Liver (tissue), 9 donors: ENCODE measurements around the gene VSTM2L. TPM values are rescaled to one million over a fixed set of nuclear protein-coding genes. Genes with fewer than 3 reads are reported as not detected.

Experiments
- DNase-seq: peaks from one replicate; pipeline ENCODE4 v3.0.0-alpha.2; 2017; ENCODE audit warnings: low spot score
- H3K27ac ChIP-seq, 2 donors: one replicate each; pipeline ENCODE4 v1.7.0; 2013; ENCODE audit warnings: inconsistent platforms in 2 of 2, low read length in 2 of 2, control low read depth in 1 of 2, low read depth in 1 of 2, mild to moderate bottlenecking in 1 of 2
- H3K27me3 ChIP-seq, 4 donors: one replicate each; pipeline versions ENCODE4 v1.6.1 to v1.7.0; 2013; ENCODE audit warnings: low read length in 3 of 4, inconsistent platforms in 1 of 4, mild to moderate bottlenecking in 1 of 4, moderate library complexity in 1 of 4; ENCODE audit not compliant: control insufficient read depth in 4 of 4, insufficient read depth in 4 of 4
- H3K36me3 ChIP-seq, 4 donors: one replicate each; pipeline versions ENCODE4 v1.6.1 to v1.7.0; 2013; ENCODE audit warnings: low read length in 3 of 4, mild to moderate bottlenecking in 3 of 4, low read depth in 1 of 4, moderate library complexity in 1 of 4; ENCODE audit not compliant: control insufficient read depth in 4 of 4, insufficient read depth in 3 of 4
- H3K4me1 ChIP-seq, 4 donors: one replicate each; pipeline versions ENCODE4 v1.6.1 to v1.7.0; 2013; ENCODE audit warnings: low read length in 3 of 4, mild to moderate bottlenecking in 3 of 4, moderate library complexity in 1 of 4; ENCODE audit not compliant: control insufficient read depth in 4 of 4, insufficient read depth in 4 of 4
- H3K4me3 ChIP-seq, 3 donors: one replicate each; pipeline versions ENCODE4 v1.6.1 to v1.7.0; 2013; ENCODE audit warnings: low read length in 3 of 3, control low read depth in 1 of 3, low read depth in 1 of 3, mild to moderate bottlenecking in 1 of 3
- H3K9ac ChIP-seq, 2 donors: one replicate each; pipeline ENCODE4 v1.7.0; 2013; ENCODE audit warnings: low read length in 2 of 2, mild to moderate bottlenecking in 2 of 2, moderate library complexity in 2 of 2, control low read depth in 1 of 2, low read depth in 1 of 2
- H3K9me3 ChIP-seq, 4 donors: one replicate each; pipeline versions ENCODE4 v1.6.1 to v1.7.0; 2013; ENCODE audit warnings: low read length in 3 of 4; ENCODE audit not compliant: control insufficient read depth in 4 of 4
- ATF3 ChIP-seq: IDR thresholded peaks from 2 replicates; pipeline ENCODE4 v1.6.1; 2016; ENCODE audit warnings: antibody characterized with exemption
- CTCF ChIP-seq: fragments of 150-350 bp; IDR thresholded peaks from 2 replicates; pipeline ENCODE4 v1.5.1; 2017; ENCODE audit warnings: improper control_type of control experiment, low read depth, low read length; ENCODE audit not compliant: missing input control
- EGR1 ChIP-seq, 2 donors: IDR thresholded peaks; 2 replicates each; pipeline ENCODE4 v1.6.1; 2016 to 2018; ENCODE audit warnings: antibody characterized with exemption in 2 of 2, low read depth in 2 of 2
- FOXA1 ChIP-seq: IDR thresholded peaks from 2 replicates; pipeline ENCODE4 v1.6.1; 2016; ENCODE audit warnings: antibody characterized with exemption
- FOXA2 ChIP-seq: IDR thresholded peaks from 2 replicates; pipeline ENCODE4 v1.6.1; 2016; ENCODE audit warnings: antibody characterized with exemption
- GABPA ChIP-seq, 2 donors: IDR thresholded peaks in 1 of 2; conservative IDR thresholded peaks in 1 of 2; 2 replicates each; pipeline ENCODE4 v1.6.1; 2016; ENCODE audit warnings: antibody characterized with exemption in 2 of 2, mild to moderate bottlenecking in 1 of 2, moderate library complexity in 1 of 2
- HNF4A ChIP-seq, 2 donors: conservative IDR thresholded peaks; 2 replicates each; pipeline ENCODE4 v1.6.1; 2016; ENCODE audit warnings: antibody characterized with exemption in 2 of 2, mild to moderate bottlenecking in 2 of 2
- HNF4G ChIP-seq: IDR thresholded peaks from 2 replicates; pipeline ENCODE4 v1.6.1; 2016; ENCODE audit warnings: antibody characterized with exemption
- JUND ChIP-seq, 2 donors: IDR thresholded peaks; 2 replicates each; pipeline ENCODE4 v1.6.1; 2016; ENCODE audit warnings: antibody characterized with exemption in 2 of 2
- MAX ChIP-seq: IDR thresholded peaks from 2 replicates; pipeline ENCODE4 v1.6.1; 2016; ENCODE audit warnings: antibody characterized with exemption
- NR2F2 ChIP-seq: IDR thresholded peaks from 2 replicates; pipeline ENCODE4 v1.6.1; 2016; ENCODE audit warnings: antibody characterized with exemption
- RAD21 ChIP-seq, 2 donors: IDR thresholded peaks; 2 replicates each; pipeline ENCODE4 v1.6.1; 2016; ENCODE audit warnings: antibody characterized with exemption in 2 of 2, mild to moderate bottlenecking in 2 of 2
- REST ChIP-seq: IDR thresholded peaks from 2 replicates; pipeline ENCODE4 v1.6.1; 2016; ENCODE audit warnings: antibody characterized with exemption, mild to moderate bottlenecking
- RXRA ChIP-seq, 2 donors: IDR thresholded peaks; 2 replicates each; pipeline ENCODE4 v1.6.1; 2017 to 2018; ENCODE audit warnings: antibody characterized with exemption in 2 of 2, mild to moderate bottlenecking in 1 of 2
- SP1 ChIP-seq: IDR thresholded peaks from 2 replicates; pipeline ENCODE4 v1.6.1; 2018; ENCODE audit warnings: antibody characterized with exemption, mild to moderate bottlenecking
- TAF1 ChIP-seq: conservative IDR thresholded peaks from 2 replicates; pipeline ENCODE4 v1.6.1; 2016; ENCODE audit warnings: antibody characterized with exemption, mild to moderate bottlenecking
- YY1 ChIP-seq: IDR thresholded peaks from 2 replicates; pipeline ENCODE4 v1.6.1; 2016; ENCODE audit warnings: antibody characterized with exemption, mild to moderate bottlenecking
- ZBTB33 ChIP-seq: IDR thresholded peaks from 2 replicates; pipeline ENCODE4 v1.6.1; 2016; ENCODE audit warnings: antibody characterized with exemption
- WGBS: extraction: QIAGEN DNeasy Blood & Tissue Kit; methylation state at CpG from one replicate; pipeline ENCODE4 v1.1.7; 2013; 5-methylcytosine and 5-hydroxymethylcytosine counted together
- polyA plus RNA-seq, 2 donors: library from polyadenylated mRNA; stranded (reverse) in 1 of 2; unstranded in 1 of 2; fragments of 200-250 nt in 1 of 2; fragments of >200 nt in 1 of 2; fragmentation: Nextera tagmentation in 1 of 2; extraction: Ambion mirVana in 1 of 2; gene quantifications; one replicate each; pipeline versions ENCODE4 v1.2.1 to v1.2.3, GENCODE V29; 2013 to 2015
- total RNA-seq, 2 donors: library from RNA; depleted of rRNA; stranded (reverse); fragments of >200 nt; gene quantifications; one replicate each; pipeline ENCODE4 v1.2.3, GENCODE V29; 2014
- donor health status: healthy.
- donor health status: healthy.
- donor health status: healthy.
- donor health status: healthy.
- donor health status: healthy.

VSTM2L gene
- total and polyA plus RNA-seq, 4 donors: 0.31 to 0.79 (median 0.56) TPM

GRCh38 chr20:37936451-37936850 is 33.5 kb downstream of the VSTM2L start:
- Histone ChIP-seq H3K36me3 (no peaks in the 10 kb centered on the region), H3K27me3 (no peaks in the 10 kb centered on the region), H3K9me3 (no peaks in the 10 kb centered on the region), H3K27ac (no peak overlapping the region), H3K9ac (no peak overlapping the region), H3K4me1 (peaks cover 0 to 2% (median 0%) of the 10 kb centered on the region in 4 donors), H3K4me3 (no peak overlapping the region)
- no peak for DNase-seq
- WGBS: 95% methylated on average over 8 of the region's 8 CpGs
- TF ChIP-seq NR2F2 (no peak), RXRA (IDR thresholded peaks at IDR 0.05) (no peak), ATF3 (no peak), EGR1 (IDR thresholded peaks at IDR 0.05; ENCODE audit: low read depth in 2 of 2) (no peak), JUND (IDR thresholded peaks at IDR 0.05) (no peak)

GRCh38 chr20:37937686-37938085 is 34.8 kb downstream of the VSTM2L start:
- Histone ChIP-seq H3K4me1 (peaks cover 0 to 2% (median 0%) of the 10 kb centered on the region in 4 donors), H3K27me3 (no peaks in the 10 kb centered on the region), H3K9me3 (no peaks in the 10 kb centered on the region), H3K9ac (no peak overlapping the region), H3K27ac (no peak overlapping the region), H3K36me3 (no peaks in the 10 kb centered on the region), H3K4me3 (no peak overlapping the region)
- TF ChIP-seq SP1 (no peak), YY1 (no peak), FOXA1 (no peak), REST (no peak), EGR1 (IDR thresholded peaks at IDR 0.05; ENCODE audit: low read depth in 2 of 2) (no peak), RXRA (IDR thresholded peaks at IDR 0.05) (no peak), GABPA (IDR thresholded peaks at IDR 0.05 in 1 of 2, conservative IDR thresholded peaks at IDR 0.05 in 1 of 2) (no peak), HNF4A (conservative IDR thresholded peaks at IDR 0.05) (no peak), NR2F2 (no peak), CTCF (no peak), ZBTB33 (no peak), FOXA2 (no peak), RAD21 (IDR thresholded peaks at IDR 0.05) (no peak), ATF3 (no peak), JUND (IDR thresholded peaks at IDR 0.05) (no peak), TAF1 (no peak), MAX (no peak), HNF4G (no peak)
- no peak for DNase-seq
- 94% methylated on average over 4 of the region's 4 CpGs for WGBS
